Epithelial cell of proximal tubule (primary cell): ENCODE measurements around the gene TAF9B. TPM values are rescaled to one million over a fixed set of nuclear protein-coding genes. Genes with fewer than 3 reads are reported as not detected.
"Not testable (repeated sequence)": the region's sequence is repeated elsewhere in the genome, so short reads cannot be mapped to it uniquely, and the experiment has no call there.

ENCODE experiments used
- DNase-seq: peaks from one replicate; pipeline ENCODE4 v3.0.0-alpha.2; 2011; ENCODE audit warnings: low read depth
- H3K4me3 ChIP-seq: 2 replicates; pipeline ENCODE4 v1.5.1; 2011; ENCODE audit warnings: low read depth, mild to moderate bottlenecking, low read length
- total RNA-seq: library from RNA; depleted of rRNA; stranded (reverse); fragments of >200 nt; gene quantifications from 2 replicates; pipeline ENCODE4 v1.2.3, GENCODE V29; 2015
- TF ChIP-seq, protein P1 (sequence below): conservative IDR thresholded peaks from 2 replicates; pipeline ENCODE4 v1.5.1; 2012; ENCODE audit warnings: low read depth, mild to moderate bottlenecking, low read length

The TAF9B gene
- total RNA-seq, 1 donor from 2014 or later = 18.6 TPM

DNA sequence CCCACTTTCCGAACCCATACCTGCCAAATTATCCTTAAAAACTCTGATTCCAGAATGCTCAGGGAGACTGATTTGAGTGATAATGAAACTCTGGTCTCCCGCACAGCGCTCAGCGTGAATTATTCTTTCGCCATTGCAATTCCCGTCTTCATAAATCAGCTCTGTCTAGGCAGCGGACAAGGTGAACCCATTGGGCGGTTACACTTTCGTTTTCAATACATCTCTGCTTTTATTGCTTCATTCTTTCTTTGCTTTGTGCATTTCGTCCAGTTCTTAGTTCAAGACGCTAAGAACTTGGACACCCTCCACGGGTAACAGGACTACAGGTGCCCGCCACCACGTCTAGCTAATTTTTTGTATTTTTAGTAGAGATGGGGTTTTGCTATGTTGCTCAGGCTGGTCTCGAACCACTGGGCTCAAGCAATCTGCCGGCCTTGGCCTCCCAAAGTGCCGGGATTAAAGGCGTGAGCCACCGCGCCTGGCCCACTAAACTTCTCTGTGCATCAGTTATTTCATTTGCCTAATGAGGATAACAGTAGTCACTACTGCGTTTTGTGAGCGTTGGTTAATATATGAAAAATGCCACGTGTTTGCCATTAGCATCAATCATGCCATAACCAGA, 36.3 kb downstream of the TAF9B start:
- no peak for DNase-seq
- TF ChIP-seq, protein P1, sequence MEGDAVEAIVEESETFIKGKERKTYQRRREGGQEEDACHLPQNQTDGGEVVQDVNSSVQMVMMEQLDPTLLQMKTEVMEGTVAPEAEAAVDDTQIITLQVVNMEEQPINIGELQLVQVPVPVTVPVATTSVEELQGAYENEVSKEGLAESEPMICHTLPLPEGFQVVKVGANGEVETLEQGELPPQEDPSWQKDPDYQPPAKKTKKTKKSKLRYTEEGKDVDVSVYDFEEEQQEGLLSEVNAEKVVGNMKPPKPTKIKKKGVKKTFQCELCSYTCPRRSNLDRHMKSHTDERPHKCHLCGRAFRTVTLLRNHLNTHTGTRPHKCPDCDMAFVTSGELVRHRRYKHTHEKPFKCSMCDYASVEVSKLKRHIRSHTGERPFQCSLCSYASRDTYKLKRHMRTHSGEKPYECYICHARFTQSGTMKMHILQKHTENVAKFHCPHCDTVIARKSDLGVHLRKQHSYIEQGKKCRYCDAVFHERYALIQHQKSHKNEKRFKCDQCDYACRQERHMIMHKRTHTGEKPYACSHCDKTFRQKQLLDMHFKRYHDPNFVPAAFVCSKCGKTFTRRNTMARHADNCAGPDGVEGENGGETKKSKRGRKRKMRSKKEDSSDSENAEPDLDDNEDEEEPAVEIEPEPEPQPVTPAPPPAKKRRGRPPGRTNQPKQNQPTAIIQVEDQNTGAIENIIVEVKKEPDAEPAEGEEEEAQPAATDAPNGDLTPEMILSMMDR = no peak
- H3K4me3 ChIP-seq = peak overlapping the region; percentile 95

DNA sequence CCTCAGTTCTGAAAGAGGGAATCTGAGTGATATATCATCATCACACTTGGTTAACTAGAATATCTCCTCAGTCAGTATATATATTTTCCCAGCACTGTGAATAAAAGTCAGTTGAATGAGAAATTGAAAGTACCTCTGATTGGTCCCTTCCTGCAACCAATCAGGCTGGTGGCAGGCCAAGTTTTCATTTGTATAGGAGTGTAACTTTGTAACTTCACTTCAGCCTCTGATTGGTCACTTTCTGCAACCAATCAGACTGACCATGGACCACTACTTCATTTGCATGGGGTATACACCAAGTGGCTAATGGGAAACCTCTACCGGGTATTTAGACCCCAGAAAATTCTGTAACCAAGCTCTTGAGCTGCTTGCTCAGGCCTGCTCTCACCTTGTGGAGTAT, 37.4 kb downstream of the TAF9B start:
- H3K4me3 ChIP-seq = no peak overlapping the region
- DNase-seq = no peak
- TF ChIP-seq, protein P1 = no peak

DNA sequence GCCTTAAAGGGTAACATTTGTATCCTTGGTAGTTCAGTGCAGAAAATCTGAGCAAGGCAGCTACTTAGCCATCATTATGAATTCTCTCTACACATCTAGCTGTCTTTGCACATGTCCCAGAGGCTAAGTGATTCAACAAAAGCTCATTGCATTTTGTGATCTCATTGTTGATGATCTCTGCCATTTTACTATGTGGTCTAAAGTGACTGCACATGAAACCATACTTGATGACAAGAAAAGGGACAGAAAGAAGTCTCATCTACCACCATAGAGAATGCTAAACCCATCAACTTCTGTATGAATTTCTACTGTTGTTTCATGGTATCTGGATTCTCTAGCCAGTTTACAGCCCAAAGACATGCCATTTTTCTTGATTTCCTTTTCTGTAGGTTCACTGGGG, 41.3 kb downstream of the TAF9B start:
- H3K4me3 ChIP-seq = no peak overlapping the region
- no peak for DNase-seq
- TF ChIP-seq, protein P1 = no peak

DNA sequence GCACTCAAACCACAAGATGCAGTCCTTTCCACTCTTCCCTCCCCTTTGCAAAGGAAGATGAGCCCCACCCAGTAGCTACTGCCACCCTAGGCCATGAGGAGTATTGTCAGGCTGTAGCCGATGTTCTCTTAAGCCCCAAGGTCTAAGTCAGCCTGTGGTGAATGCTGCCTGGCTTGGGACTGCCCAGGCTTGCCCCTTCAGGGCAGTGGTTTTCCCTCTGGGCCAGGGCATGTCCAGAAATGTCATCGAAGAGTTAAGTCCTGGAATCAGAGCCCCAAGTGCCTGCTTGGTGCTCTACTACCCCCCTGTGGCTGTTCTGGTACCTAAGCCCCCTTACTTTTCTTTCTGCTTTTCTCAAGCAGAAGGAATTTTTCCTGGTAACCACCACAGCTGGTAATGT, 47.2 kb downstream of the TAF9B start:
- no peak overlapping the region for H3K4me3 ChIP-seq
- DNase-seq = no peak
- TF ChIP-seq, protein P1 = peak; percentile 64

DNA sequence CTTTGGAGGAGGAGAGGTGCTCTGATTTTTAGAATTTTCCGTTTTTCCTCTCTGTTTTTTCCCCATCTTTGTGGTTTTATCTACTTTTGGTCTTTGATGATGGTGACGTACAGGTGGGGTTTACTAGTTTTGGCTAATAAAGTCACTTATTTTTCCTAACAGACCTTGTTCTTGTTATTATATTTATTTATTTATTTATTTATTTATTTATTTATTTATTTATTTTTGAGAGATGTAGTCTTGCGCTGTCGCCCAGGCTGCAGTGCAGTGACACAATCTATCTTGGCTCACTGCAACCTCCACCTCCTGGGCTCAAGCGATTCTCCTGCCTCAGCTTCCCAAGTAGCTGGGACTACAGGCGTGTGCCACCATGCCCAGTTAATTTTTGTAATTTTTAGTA, 58.0 kb downstream of the TAF9B start:
- not testable (repeated sequence) for DNase-seq

More for the DNA sequence above, 58.0 kb downstream of the TAF9B start:
- H3K4me3 ChIP-seq = peak overlapping the region; percentile 6

Other genes with a start within 250 kb of the TAF9B start
- gene MAGT1, start 244.2 kb downstream of the TAF9B start, total RNA-seq = 40.5 and 61.6 TPM in 2 replicates
- 285 and 410 TPM in 2 replicates for gene COX7B, start 240.2 kb downstream of the TAF9B start, total RNA-seq
- gene ATP7A, start 229.0 kb downstream of the TAF9B start, total RNA-seq = 2.4 and 3.9 TPM in 2 replicates
- 0.52 TPM in 1 of 2 replicates, not detected in the other for gene PGAM4, start 170.0 kb downstream of the TAF9B start, total RNA-seq
- 323 and 729 TPM in 2 replicates for gene PGK1, start 35.4 kb downstream of the TAF9B start, total RNA-seq
- gene CYSLTR1, start 188.0 kb upstream of the TAF9B start, total RNA-seq = 0.07 TPM in 1 of 2 replicates, not detected in the other